Endothelial cell of umbilical vein (primary cell): Measurements from ENCODE around the gene IVD. TPM values are rescaled to one million over a fixed set of nuclear protein-coding genes. Genes with fewer than 3 reads are reported as not detected.

Experiments
- BruUV-seq: library from RNA; stranded (reverse); fragments of 400-500 nt; replicated peaks from 2 replicates; lab custom pipeline; 2021; lab: Mats Ljungman, UMichigan
- CTCF ChIA-PET: fragments of 300-600, 350-600 bp; sonication (Branson Sonifier 250); formaldehyde crosslinking; loops from one replicate; lab custom pipeline; 2021; ENCODE audit warnings: antibody characterized with exemption, inconsistent platforms; lab: Charles Lee
- POLR2A ChIA-PET: fragments of 300-600, 350-600 bp; sonication (Branson Sonifier 250); formaldehyde crosslinking; loops from one replicate; lab custom pipeline; 2021; ENCODE audit warnings: antibody characterized with exemption, inconsistent platforms; lab: Charles Lee
- DNase-seq: peaks from one replicate; pipeline ENCODE4 v3.0.0-alpha.2; 2011; ENCODE audit warnings: low read depth, low spot score
- FAIRE-seq: peaks from 2 replicates; lab custom pipeline; 2011; peaks lifted over from hg19 to GRCh38; lab: Jason Lieb, UNC
- H2AFZ ChIP-seq: 2 replicates; pipeline ENCODE4 v1.6.0; 2012; ENCODE audit warnings: low read depth, low read length, control low read depth, inconsistent platforms
- H3K27ac ChIP-seq: 2 replicates; pipeline ENCODE4 v1.5.1; 2011; ENCODE audit warnings: low read depth, mild to moderate bottlenecking, control low read depth, low read length, moderate library complexity; ENCODE audit not compliant: insufficient read depth
- H3K27me3 ChIP-seq, 2 experiments: 2 replicates each; pipeline versions ENCODE4 v1.6.0 to v1.6.1; 2011; ENCODE audit warnings: low read length in 2 of 2, mixed read lengths in 1 of 2; ENCODE audit not compliant: control insufficient read depth in 2 of 2, insufficient read depth in 2 of 2
- H3K36me3 ChIP-seq, 2 experiments: 2 replicates in 1 of 2; 3 replicates in 1 of 2; pipeline ENCODE4 v1.5.1; 2011; ENCODE audit warnings: low read length in 2 of 2, mild to moderate bottlenecking in 1 of 2, moderate library complexity in 1 of 2; ENCODE audit not compliant: control insufficient read depth in 2 of 2, insufficient read depth in 2 of 2; ENCODE audit errors: extremely low read depth in 1 of 2
- H3K4me1 ChIP-seq: 3 replicates; pipeline ENCODE4 v1.5.1; 2011; ENCODE audit warnings: mild to moderate bottlenecking, low read length; ENCODE audit not compliant: control insufficient read depth, insufficient read depth; ENCODE audit errors: extremely low read depth
- H3K4me2 ChIP-seq: 2 replicates; pipeline ENCODE4 v1.6.1; 2011; ENCODE audit warnings: low read length, control low read depth, mixed read lengths; ENCODE audit not compliant: insufficient read depth
- H3K4me3 ChIP-seq, 3 experiments: fragments of 200-600 bp in 1 of 3; sonication (generic), shearing (Covaris generic) in 1 of 3; replicated peaks in 1 of 3; 2 replicates each; pipeline ENCODE4 v1.5.1; 2011 to 2016; ENCODE audit warnings: control low read depth in 3 of 3, low read length in 3 of 3, mild to moderate bottlenecking in 2 of 3, inconsistent platforms in 1 of 3, low read depth in 1 of 3, moderate library complexity in 1 of 3; ENCODE audit not compliant: insufficient read depth in 1 of 3
- H3K79me2 ChIP-seq: 2 replicates; pipeline ENCODE4 v1.6.0; 2012; ENCODE audit warnings: low read length, inconsistent platforms; ENCODE audit not compliant: control insufficient read depth, insufficient read depth
- H3K9ac ChIP-seq: replicated peaks from 2 replicates; pipeline ENCODE3; 2011; ENCODE audit warnings: low read length, control low read depth; ENCODE audit not compliant: insufficient read depth; ENCODE audit errors: extremely low read depth
- H3K9me1 ChIP-seq: replicated peaks from 3 replicates; pipeline ENCODE4 v1.6.0; 2011; ENCODE audit warnings: mild to moderate bottlenecking, low read length; ENCODE audit not compliant: control insufficient read depth, insufficient read depth; ENCODE audit errors: extremely low read depth
- H3K9me3 ChIP-seq: replicated peaks from 2 replicates; pipeline ENCODE4 v1.5.1; 2012; ENCODE audit warnings: low read length, inconsistent platforms; ENCODE audit not compliant: control insufficient read depth, insufficient read depth
- H4K20me1 ChIP-seq: replicated peaks from 2 replicates; pipeline ENCODE3; 2011; ENCODE audit warnings: mild to moderate bottlenecking, low read length; ENCODE audit not compliant: control insufficient read depth, insufficient read depth; ENCODE audit errors: extremely low read depth
- EZH2 ChIP-seq: IDR thresholded peaks from 2 replicates; pipeline ENCODE4 v1.6.1; 2012; ENCODE audit warnings: borderline replicate concordance, low read depth, mild to moderate bottlenecking, moderate library complexity, low read length, inconsistent platforms; ENCODE audit not compliant: severe bottlenecking
- FOS ChIP-seq: IDR thresholded peaks from 2 replicates; pipeline ENCODE4 v1.6.1; 2011; ENCODE audit warnings: mild to moderate bottlenecking, low read length, moderate library complexity, borderline replicate concordance; ENCODE audit not compliant: insufficient read depth
- GATA2 ChIP-seq: IDR thresholded peaks from 2 replicates; pipeline ENCODE4 v1.7.0; 2011; ENCODE audit warnings: low read depth, mild to moderate bottlenecking, moderate library complexity, mixed read lengths, low read length; ENCODE audit not compliant: insufficient read length, insufficient read depth
- JUN ChIP-seq: IDR thresholded peaks from 2 replicates; pipeline ENCODE4 v1.6.1; 2011; ENCODE audit warnings: borderline replicate concordance, low read depth; ENCODE audit not compliant: insufficient read length, insufficient read depth
- MYC ChIP-seq: IDR thresholded peaks from one replicate; pipeline ENCODE4 v1.6.1; 2011; ENCODE audit warnings: mild to moderate bottlenecking, low read depth, low read length
- POLR2A ChIP-seq: IDR thresholded peaks from 2 replicates; pipeline ENCODE4 v1.6.1; 2012; ENCODE audit warnings: low read depth, mild to moderate bottlenecking, control low read depth, low read length
- POLR2AphosphoS5 ChIP-seq: IDR thresholded peaks from 2 replicates; pipeline ENCODE4 v1.6.1; 2012; ENCODE audit warnings: low read depth, mild to moderate bottlenecking, control low read depth, low read length, moderate library complexity; ENCODE audit not compliant: insufficient read depth
- dilution Hi-C: fragments of 300-500 bp; cut with MboI; formaldehyde crosslinking; loops from one replicate; pipeline ENCODE4 v1.15.0; 2019; ENCODE audit warnings: low sequenced_read_pairs; ENCODE audit not compliant: extremely low pct_ligation_motif_present
- intact Hi-C: fragments of 100-400 bp; cut with micrococcal nuclease; formaldehyde crosslinking; loops from one replicate; pipeline ENCODE4 v1.10.0; 2022
- polyA plus RNA-seq, 4 experiments: library from polyadenylated mRNA; depleted of rRNA in 3 of 4; stranded (reverse) in 3 of 4; unstranded in 1 of 4; fragments of >200 nt; gene quantifications; 2 replicates each; pipeline versions ENCODE4 v1.2.1 to v1.2.3, GENCODE V29; 2011 to 2012; ENCODE audit warnings: missing spikeins in 1 of 4
- total RNA-seq: library from RNA; stranded (reverse); gene quantifications from 2 replicates; pipeline ENCODE4 v1.2.3, GENCODE V29; 2021
- TF ChIP-seq, protein P1 (sequence below): IDR thresholded peaks from 2 replicates; pipeline ENCODE4 v1.6.1; 2011; ENCODE audit not compliant: insufficient read depth, insufficient read length
- TF ChIP-seq, protein P2 (sequence below), 2 donors: IDR thresholded peaks; 1 replicate in 1 of 2; 2 replicates in 1 of 2; pipeline ENCODE4 v1.5.1; 2011; ENCODE audit warnings: low read length in 2 of 2, mild to moderate bottlenecking in 2 of 2, moderate library complexity in 2 of 2, control low read depth in 1 of 2, inconsistent platforms in 1 of 2, low read depth in 1 of 2; ENCODE audit not compliant: insufficient read depth in 1 of 2; ENCODE audit errors: extremely low read depth in 1 of 2

IVD gene
- total and polyA plus RNA-seq, 2 donors (not counting 3 experiments of a cell fraction or from before 2014, with no cell fraction given), result 34.1 to 62.5 TPM

GRCh38 chr15:40367371-40367685 is 38.3 kb upstream of the IVD start:
- no peak overlapping the region for H3K4me2 ChIP-seq

More at GRCh38 chr15:40367371-40367685, 38.3 kb upstream of the IVD start:
- intact Hi-C loops, result loop anchor here (5.0 kb wide), 2 partner anchors 40 to 140 kb away; partner anchors contain the start of gene IVD
- Histone ChIP-seq H3K79me2 (no peaks in the 10 kb centered on the region), H3K9me1 (no peaks in the 10 kb centered on the region), H2AFZ (peak overlapping the region; percentile 62), H3K9ac (no peak overlapping the region), H3K27me3 (no peaks in the 10 kb centered on the region), H4K20me1 (no peaks in the 10 kb centered on the region), H3K36me3 (no peaks in the 10 kb centered on the region), H3K27ac (no peak overlapping the region), H3K4me1 (peaks cover 4% of the 10 kb centered on the region), H3K9me3 (no peaks in the 10 kb centered on the region), H3K4me3 (no peak overlapping the region)
- CTCF ChIA-PET, result interaction anchor here (0.6 to 9.4 kb wide), 11 partner anchors 12 to 89 kb away, joined by 3 to 60 read pairs (median 6); partner anchors contain the start of genes CCDC9B and IVD
- DNase-seq (no peak), FAIRE-seq (no peak)
- BruUV-seq, result no TSS peak
- POLR2A ChIA-PET, result no interaction called here
- no peak for TF ChIP-seq JUN
- no peak for TF ChIP-seq POLR2AphosphoS5
- no peak for TF ChIP-seq MYC
- TF ChIP-seq, protein P1, sequence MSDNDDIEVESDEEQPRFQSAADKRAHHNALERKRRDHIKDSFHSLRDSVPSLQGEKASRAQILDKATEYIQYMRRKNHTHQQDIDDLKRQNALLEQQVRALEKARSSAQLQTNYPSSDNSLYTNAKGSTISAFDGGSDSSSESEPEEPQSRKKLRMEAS, result no peak
- TF ChIP-seq FOS, result no peak
- no peak for TF ChIP-seq EZH2
- TF ChIP-seq GATA2, result no peak
- TF ChIP-seq, protein P2, sequence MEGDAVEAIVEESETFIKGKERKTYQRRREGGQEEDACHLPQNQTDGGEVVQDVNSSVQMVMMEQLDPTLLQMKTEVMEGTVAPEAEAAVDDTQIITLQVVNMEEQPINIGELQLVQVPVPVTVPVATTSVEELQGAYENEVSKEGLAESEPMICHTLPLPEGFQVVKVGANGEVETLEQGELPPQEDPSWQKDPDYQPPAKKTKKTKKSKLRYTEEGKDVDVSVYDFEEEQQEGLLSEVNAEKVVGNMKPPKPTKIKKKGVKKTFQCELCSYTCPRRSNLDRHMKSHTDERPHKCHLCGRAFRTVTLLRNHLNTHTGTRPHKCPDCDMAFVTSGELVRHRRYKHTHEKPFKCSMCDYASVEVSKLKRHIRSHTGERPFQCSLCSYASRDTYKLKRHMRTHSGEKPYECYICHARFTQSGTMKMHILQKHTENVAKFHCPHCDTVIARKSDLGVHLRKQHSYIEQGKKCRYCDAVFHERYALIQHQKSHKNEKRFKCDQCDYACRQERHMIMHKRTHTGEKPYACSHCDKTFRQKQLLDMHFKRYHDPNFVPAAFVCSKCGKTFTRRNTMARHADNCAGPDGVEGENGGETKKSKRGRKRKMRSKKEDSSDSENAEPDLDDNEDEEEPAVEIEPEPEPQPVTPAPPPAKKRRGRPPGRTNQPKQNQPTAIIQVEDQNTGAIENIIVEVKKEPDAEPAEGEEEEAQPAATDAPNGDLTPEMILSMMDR (IDR thresholded peaks at IDR 0.05; ENCODE audit: extremely low read depth in 1 of 2, insufficient read depth in 1 of 2, low read depth in 1 of 2, low read length in 2 of 2), result no peak
- no peak for TF ChIP-seq POLR2A
- dilution Hi-C loops, result no loop called here
